GM10847 (cell line): ENCODE data around the gene PTPRJ.

Experiments used
- POLR2A ChIP-seq: IDR thresholded peaks from 2 replicates; pipeline ENCODE4 v1.6.1; 2011; ENCODE audit not compliant: insufficient read length; ENCODE audit errors: extremely low read depth

Gene PTPRJ

DNA sequence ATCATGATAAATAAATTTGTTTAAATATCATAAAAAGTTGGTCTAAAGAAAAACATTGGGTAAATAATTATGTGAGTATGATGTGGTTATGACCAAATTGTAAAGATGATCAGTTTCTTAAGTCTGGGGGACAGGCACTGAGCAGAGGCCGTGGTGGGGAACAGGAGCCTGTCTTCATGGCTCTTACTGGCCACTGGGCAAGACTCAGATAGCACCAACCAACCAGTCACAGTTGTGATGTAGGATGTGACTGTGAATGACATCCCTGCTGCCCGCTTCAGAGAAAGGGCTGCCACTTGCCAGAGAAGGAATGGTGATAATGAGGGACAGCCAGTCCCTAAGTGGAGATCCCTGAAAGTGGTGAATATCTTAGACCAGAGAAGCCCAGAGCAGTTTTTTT lies 7.0 kb downstream of the PTPRJ start:
- no peak for TF ChIP-seq POLR2A

DNA sequence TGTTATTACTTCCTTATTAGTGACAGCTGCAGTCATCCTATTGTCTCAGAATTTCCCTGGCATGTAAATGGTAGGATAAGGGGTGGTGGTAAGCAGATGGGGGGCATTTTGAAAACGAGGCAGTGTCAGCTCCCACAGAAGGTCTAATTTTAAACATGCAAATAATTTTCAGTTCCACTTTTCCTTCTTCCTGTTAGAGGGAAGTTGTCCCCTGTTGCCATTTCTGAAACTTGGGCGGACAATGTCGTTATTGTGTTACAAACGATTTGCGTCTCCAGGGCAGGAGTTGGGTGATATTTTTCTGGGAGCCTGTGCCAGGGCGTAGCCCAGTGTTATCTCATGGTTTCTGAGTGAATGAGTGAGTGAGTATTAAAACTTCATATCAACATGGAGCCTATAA lies 7.4 kb downstream of the PTPRJ start:
- TF ChIP-seq POLR2A, result no peak

DNA sequence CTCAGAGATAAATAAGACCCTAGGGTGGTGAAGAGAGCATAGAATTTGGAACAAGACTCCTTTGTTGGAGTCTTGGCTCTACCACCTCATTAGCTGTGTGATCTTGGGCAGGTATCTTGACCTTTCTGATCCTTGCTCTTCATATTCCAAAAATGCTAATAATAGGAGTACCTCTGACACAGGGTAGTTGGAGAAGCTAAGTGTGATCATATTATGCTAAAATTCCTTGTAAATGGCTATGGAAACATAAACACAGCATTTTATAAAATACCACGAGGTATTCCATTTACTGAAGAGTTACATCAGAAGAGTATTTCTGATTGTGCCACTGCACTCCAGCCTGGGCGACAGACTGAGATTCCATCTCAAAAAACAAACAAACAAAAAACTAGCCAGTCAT lies 9.4 kb downstream of the PTPRJ start:
- TF ChIP-seq POLR2A, result no peak

DNA sequence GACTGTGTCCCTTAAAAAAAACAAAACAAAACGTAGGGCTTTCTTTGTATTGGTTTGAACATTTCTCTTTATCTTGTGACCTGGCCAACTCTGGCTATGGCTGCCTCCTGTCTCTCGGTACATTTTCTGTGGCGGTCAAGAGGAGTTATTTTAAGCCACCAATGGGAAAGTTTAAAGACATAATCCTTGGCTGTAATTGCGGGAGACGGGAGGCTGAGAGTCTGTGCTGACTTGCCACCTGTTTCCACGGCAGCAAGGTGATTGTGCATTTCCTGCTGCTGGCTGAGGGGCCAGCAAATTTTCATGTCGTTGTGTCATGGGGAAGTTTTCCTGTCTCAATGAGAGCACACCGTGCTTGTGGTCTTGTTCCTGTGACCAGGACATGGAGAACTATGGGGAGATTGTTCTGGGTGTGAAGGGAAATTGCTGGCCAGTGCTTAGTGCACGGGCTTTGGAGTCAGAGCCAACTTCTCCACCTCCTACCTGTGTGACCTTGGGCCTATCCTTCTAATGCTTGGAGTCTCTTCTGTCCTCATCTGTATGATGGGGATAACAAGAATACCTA lies 11.0 kb downstream of the PTPRJ start:
- TF ChIP-seq POLR2A, result no peak

DNA sequence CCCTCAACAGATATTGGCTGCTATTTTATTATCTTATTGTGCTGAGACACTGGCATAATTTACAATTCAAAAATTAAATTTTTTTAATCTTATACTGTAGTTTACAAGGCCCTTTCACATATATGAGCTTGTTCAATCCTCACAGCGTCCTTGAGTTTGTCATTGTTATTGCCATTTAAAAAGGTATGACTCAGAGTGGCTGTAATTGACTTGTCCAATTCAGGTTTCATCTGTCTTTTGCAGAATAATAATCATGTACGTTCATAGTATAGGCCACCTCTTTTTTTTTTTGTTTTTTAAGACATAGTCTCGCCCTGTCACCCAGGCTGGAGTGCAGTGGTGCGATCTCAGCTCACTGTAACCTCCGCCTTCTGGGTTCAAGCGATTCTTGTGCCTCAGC lies 11.5 kb downstream of the PTPRJ start:
- TF ChIP-seq POLR2A, result no peak

DNA sequence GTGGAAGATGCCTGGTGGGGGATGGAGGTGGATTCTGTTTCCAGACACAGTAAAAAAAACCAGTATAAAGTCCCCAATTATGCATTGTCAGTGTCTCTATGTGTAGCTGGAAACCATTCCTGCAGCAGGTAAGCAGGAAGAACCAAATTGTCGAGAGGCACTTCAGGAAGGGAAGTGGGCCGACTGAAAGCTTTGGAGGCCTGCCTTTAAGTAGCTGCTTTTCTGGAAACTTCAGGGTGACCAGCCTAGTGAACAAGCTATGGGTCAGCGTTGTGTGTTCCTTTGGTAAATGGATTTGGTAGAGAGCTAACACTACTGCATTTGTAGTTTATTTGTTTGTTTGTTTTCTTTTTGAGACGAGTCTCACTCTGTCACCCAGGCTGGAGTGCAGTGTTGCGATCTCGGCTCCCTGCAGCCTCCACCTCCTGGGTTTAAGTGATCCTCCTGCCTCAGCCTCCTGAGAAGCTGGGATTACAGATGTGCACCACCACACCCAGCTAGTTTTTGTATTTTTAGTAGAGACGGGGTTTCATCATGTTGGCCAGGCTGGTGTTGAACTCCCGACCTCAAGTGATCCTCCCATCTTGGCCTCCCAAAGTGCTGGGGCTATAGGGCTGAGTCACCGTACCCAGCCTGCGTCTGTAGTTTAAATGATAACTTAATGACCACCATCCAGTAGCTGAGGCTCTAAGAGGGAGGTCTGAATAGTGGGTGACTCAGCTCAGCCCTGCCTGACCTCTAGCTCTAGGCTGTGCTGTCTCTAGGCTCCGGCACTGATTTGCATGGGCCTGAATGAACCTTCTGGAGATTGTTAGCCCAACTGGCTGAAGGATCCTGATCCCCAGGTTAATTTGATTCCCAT lies 12.8 kb downstream of the PTPRJ start:
- no peak for TF ChIP-seq POLR2A

DNA sequence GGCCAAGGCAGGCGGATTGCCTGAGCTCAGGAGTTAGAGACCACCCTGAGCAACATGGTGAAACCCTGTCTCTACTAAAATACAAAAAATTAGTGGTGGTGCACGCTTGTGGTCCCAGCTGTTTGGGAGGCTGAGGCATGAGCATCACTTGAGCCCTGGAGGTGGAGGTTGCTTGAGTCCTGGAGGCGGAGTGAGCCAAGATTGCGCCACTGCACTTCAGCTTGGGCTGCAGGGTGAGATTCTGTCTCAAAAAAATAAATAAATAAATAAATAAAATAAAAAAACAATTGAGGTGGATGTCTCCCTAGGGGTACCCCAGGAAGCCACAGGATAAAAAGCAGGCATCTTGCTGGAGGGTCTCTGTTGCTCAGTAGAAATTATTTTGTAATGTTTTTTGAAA lies 14.1 kb downstream of the PTPRJ start:
- no peak for TF ChIP-seq POLR2A

DNA sequence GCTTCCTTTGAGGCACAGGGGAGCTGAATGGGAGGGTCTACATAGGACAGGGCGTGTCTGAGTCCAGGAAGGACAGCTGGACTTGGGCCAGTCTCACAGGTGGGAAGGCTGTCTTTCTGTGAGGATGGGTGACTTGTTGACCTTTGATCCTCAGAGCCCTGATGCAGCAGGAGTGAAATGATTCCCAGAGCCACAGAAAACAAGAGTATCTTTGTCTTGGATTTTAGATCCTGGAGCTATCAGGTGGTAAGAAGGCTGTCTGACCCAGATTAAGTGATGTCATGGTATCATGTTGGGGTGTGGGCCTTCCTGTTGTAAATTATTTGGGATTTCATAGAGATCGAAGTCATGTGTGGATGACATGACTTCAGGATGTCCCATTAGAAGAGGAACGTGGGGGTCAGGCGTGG lies 15.0 kb downstream of the PTPRJ start:
- no peak for TF ChIP-seq POLR2A

DNA sequence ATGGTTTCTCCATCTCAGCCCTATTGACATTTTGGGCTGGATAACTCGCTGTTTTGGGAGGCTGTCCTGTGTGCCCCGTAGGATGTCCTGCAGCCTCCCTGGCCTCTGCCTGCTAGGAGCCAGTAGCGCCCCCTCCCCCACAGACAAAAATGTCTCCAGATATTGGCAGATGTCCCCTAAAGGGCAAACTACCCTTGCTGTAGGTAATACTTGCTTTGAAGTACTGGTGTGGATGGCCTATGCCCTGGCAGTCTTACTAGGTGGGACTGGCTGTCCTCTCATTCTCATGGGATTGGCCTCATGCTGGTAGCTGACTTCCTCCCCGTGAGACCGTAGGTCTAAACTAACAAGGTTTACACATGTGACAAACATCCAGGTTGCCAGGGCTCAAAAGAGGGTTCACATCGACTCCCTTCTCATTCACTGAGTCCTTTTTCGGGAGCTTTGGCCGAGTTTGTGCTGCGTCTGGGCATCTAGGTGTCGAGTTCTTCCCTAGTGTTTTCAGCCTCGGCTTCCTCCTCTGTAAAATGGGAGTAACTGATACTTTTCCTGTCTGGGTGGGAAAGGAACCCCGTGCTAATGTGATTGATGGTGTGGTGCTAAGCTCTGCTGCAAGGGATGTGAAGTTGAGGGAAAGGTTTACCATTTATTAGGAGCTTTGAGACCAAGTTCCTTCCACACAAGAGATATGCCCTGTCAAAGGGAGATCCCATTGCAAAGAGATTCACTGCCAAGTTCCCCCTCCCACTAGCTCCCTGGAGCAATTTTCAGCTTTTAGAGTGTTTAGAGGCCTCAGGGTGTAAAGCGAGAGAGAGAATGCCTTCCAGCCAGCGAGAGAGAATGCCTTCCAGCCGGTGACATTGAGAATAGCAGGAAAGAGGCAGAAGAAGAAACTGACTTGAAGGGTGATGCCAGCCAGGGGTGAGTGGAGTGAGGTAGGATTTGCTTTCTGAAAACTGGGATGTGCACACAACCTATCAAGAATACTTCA lies 17.0 kb downstream of the PTPRJ start:
- no peak for TF ChIP-seq POLR2A

DNA sequence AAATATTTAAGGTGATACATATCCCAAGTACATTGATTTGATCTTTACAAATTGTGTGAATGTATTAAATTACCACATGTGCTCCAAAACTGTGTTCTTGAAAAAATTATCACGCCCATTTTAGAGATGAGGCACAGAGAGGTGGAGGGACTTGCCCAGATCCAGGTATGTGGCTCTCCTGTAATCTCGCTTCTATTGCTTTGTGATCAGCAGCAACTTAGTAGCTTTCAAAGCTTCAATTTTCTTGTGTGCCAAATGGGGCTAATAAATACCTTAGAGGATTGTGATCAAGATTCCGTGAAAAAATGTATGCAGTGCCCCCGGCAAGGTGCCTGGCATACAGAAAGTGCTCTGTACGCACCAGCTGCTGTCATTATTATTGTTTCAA lies 18.0 kb downstream of the PTPRJ start:
- TF ChIP-seq POLR2A, result no peak

DNA sequence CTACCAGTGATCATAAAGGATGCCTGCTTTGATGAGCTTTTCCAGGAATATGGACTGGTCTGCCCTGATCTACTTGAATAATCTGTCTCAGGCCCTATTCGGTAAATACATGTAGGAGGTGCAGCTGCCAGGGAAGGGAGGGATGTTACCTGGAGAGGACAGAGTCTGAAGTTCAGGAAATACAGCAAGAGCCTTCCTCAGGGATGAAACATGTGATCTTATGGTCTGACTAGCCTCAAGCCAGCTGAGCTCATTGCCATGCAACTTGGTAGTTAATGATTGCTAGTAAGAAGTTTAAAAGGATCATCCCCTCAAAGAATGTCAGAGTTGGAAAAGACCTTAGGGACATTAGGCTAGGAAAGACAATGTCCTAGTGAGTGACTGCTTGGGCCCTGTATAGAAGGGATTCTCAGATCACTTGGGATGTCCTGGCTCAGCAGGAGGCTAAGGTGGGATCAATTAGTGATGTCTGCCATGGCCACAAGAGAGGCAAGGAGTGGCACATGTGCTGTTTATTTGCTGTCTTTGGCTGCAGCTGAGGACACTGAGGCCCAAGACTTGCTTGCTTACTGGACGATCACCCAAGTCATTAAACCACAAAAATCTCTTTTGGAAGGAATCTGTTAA lies 18.5 kb downstream of the PTPRJ start:
- no peak for TF ChIP-seq POLR2A

DNA sequence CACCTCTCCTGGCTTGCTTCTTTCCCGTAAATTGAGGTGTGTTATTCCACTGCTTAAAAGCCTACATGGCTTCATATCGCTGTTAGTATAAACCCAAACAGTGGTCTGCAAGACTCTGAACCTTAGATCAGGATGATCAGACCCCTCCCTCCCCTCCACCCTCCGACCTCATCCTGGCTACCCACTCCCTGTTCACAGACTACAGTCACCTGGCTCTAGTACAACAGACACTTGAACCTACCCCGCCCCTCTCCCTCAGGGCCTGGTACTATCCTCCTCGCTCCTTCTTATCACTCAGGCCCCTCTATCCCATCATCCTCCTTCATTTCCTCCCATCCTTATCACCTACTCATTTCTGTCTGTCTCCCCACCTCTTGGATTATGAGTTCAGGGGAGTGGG lies 20.1 kb downstream of the PTPRJ start:
- no peak for TF ChIP-seq POLR2A

DNA sequence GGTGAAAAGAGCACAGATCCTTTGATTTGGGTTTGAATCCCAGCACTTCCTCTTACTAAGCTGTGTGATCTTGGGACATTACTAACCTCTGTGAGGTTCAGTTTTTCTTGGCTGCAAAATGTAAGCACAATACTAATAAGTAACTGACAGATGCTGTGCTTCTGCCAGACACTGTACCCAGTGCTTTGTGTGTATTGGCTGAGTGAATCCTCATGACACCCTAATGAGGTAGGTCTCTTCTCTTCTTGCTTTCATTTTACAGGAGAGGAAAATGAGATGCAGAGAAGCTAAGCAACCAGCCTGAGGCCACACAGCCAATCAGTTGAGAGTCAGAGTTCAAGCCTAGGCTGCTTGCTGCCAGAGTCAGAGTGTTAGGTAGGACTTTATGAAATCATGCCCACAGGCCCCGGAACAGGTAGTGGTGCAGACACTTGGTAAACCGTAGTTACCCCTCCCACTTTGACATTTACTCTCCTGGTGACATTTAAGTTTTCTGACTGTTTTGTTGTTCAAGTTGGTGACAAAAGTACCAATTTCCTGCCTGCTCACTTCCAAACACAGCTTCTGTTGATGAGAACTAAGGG lies 21.2 kb downstream of the PTPRJ start:
- TF ChIP-seq POLR2A, result no peak

DNA sequence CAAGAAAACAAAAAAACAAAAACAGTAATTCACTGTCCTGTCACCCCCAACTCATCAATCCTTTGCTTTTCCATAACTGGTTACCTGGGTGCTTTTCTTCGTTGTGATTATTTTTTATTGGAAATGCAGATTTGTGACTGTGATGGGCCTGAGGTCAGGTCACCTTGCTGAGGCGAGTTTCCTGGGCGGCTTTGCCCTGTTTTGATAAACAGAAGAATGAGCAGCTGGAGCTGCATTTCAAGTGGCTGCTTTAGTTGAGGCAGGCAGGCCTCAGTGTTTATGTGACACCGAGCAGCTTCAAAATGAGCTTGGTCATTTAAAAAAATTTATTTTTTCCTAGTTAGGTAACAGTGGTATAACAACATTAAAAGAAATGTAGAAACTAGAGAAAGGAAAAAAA lies 22.2 kb downstream of the PTPRJ start:
- no peak for TF ChIP-seq POLR2A

DNA sequence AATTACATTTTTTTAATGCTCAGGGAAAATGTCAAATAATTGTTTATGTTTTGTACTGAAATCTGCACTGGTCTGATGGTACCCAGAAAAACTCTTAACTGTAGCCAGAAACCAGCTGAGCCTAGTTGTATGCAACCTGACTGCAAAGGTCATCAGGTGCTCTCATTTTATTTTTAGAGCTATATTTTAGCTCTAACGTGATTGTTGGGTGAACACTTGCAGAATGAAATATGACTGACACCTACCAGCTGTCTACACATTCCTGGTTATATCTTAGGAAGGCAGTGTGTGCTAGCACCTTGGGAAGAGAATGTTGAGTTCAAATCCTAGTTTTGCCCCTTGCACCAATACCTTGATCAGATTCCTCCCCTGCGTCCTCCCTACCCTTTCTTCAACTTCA lies 23.6 kb downstream of the PTPRJ start:
- no peak for TF ChIP-seq POLR2A

DNA sequence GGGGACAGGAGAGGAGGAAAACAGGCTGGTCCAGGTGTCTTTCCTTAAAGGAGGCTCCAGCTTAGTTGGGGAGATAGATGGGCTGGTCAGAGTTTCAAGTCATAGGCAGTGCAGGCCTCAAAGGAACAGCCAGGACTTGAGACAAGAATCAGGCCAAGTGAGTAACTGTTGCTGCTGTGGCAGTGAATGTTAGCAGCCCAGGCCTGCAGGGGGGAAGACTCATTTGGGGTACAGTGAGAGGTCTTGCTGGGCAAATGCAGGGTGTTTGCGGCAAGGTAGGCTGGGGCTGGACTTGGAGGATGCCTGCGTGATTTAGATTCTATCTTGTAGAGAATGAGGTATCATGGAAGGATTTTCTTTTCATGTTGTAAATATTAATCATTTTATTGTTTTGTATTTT lies 24.1 kb downstream of the PTPRJ start:
- no peak for TF ChIP-seq POLR2A

DNA sequence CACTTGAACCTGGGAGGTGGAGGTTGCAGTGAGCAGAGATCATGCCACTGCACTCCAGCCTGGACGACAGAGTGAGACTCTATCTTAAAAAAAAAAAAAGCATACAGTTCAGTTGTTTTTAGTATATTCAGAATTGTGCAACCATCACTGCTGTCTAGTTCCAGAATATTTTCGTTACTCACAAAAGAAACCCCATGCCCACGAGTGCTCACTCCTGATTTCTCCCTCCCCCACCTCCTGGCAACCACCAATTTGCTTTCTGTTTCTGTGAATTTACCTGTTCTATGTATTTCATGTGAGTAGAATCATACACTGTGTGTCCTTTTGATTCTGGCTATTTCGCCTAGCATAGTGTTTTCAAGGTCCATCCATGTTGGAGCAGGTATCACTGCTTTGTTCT lies 24.8 kb downstream of the PTPRJ start:
- no peak for TF ChIP-seq POLR2A
